ENCODE measurements around the gene PPARGC1A.

Gene PPARGC1A

GRCh38 chr4:23878246-23878891, 11.5 kb downstream of the PPARGC1A start:
- DNase-seq = no peak

GRCh38 chr4:23877758-23878229, 12.1 kb downstream of the PPARGC1A start:
- no peak for DNase-seq

- no peak for DNase-seq
Measured at GRCh38 chr4:23876418-23877089, 13.3 kb downstream of the PPARGC1A start.

GRCh38 chr4:23875317-23875716, 14.5 kb downstream of the PPARGC1A start:
- DNase-seq = no peak

GRCh38 chr4:23874536-23874901, 15.3 kb downstream of the PPARGC1A start:
- DNase-seq = no peak

GRCh38 chr4:23873717-23874535, 15.9 kb downstream of the PPARGC1A start:
- no peak for DNase-seq

GRCh38 chr4:23871426-23871825, 18.4 kb downstream of the PPARGC1A start:
- no peak for DNase-seq

GRCh38 chr4:23866450-23867075, 23.3 kb downstream of the PPARGC1A start:
- DNase-seq = no peak

GRCh38 chr4:23861897-23862296, 27.9 kb downstream of the PPARGC1A start:
- no peak for DNase-seq

- DNase-seq = no peak
Measured at GRCh38 chr4:23860919-23861318, 28.9 kb downstream of the PPARGC1A start.

GRCh38 chr4:23857367-23857959, 32.4 kb downstream of the PPARGC1A start:
- no peak for DNase-seq

- DNase-seq = no peak
Measured at GRCh38 chr4:23856630-23857029, 33.2 kb downstream of the PPARGC1A start.

- no peak for DNase-seq
Measured at GRCh38 chr4:23855912-23856605, 33.8 kb downstream of the PPARGC1A start.

GRCh38 chr4:23853986-23854660, 35.7 kb downstream of the PPARGC1A start:
- DNase-seq = no peak

GRCh38 chr4:23851464-23851863, 38.4 kb downstream of the PPARGC1A start:
- DNase-seq = no peak

GRCh38 chr4:23847158-23847557, 42.7 kb downstream of the PPARGC1A start:
- no peak for DNase-seq

GRCh38 chr4:23844961-23845360, 44.9 kb downstream of the PPARGC1A start:
- no peak for DNase-seq

GRCh38 chr4:23839279-23839678, 50.6 kb downstream of the PPARGC1A start:
- DNase-seq = no peak

- DNase-seq = no peak
Measured at GRCh38 chr4:23838607-23839006, 51.2 kb downstream of the PPARGC1A start.

- DNase-seq = no peak
Measured at GRCh38 chr4:23838131-23838530, 51.7 kb downstream of the PPARGC1A start.

- no peak for DNase-seq
Measured at GRCh38 chr4:23837371-23837770, 52.5 kb downstream of the PPARGC1A start.
